CD4-positive, alpha-beta T cell treated with Interleukin-2 at 100 ng/mL for 4 hours (primary cell): ENCODE measurements around the gene GNB1L.

Experiments used
- DNase-seq: peaks from one replicate; pipeline ENCODE4 v3.0.0-alpha.2; 2020; ENCODE audit warnings: low spot score

GNB1L gene, protein sequence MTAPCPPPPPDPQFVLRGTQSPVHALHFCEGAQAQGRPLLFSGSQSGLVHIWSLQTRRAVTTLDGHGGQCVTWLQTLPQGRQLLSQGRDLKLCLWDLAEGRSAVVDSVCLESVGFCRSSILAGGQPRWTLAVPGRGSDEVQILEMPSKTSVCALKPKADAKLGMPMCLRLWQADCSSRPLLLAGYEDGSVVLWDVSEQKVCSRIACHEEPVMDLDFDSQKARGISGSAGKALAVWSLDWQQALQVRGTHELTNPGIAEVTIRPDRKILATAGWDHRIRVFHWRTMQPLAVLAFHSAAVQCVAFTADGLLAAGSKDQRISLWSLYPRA

DNA sequence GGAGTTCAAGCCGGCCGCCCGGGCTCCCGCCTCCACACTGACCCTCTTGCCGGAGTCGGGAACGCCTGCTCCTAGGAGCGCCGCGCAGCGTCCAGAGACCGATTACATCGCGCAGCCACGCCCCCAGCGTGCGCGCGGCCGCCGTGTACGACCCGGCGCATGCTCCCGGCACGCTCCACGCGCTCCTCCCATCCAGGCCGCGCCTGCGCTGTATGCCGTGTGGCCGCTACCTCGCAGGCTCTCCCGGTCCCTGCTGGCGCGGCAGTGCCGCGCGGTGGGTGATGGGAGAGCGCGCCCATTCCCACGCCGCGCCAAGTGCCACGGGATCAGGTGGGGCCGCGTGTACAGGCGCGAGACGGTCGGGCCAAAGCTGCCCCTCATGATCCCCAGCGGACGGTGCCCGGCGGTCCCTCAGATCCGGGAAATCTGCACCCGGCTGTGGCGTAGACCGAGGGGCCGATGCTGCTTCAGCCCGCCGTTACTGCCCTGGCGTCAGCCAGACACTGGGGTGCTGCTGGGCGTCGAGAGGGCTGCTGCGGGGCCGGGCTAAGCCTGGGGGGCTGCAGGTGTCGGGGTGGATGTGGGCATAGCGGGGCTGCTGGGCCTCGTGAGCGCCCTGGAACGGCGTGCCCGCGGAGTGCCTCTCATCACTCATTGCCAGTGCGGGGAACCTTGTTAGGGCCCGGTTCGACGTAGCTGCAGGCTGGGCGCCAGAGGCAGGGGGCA is at the start of gene GNB1L, which contains the start of gene RTL10:
TSS of gene GNB1L (minus strand) at position 97 of the 726 bp plus-strand sequence. CDS start 33,519 bp downstream, outside the sequence.
TSS of gene RTL10 (minus strand) at position 97 of the 726 bp plus-strand sequence. CDS start 2,613 bp downstream, outside the sequence.
- DNase-seq = peak; percentile 95

- DNase-seq = no peak
Measured at GRCh38 chr22:19904174-19904856, 49.6 kb upstream of the GNB1L start.

DNA sequence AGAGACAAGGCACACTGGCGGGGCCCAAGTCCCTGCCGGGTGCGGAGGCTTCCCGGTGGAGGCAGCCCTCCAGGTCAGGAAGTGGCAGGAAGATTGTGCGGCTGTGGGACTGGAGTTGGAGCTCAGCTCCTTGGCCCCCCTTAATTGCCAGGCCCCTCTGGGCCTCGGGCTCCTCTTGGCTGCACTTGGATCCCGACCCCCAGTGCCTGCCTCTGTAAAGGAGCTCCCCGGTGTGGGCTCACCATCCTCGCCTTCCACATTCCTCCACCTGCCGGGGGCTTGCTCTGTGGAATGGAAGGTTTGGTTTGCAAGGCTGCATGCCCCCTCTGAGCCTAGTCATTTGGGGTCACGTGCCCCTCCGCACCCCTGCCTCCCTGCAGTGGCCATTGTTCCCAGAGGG is 48.8 kb upstream of the GNB1L start:
- DNase-seq = no peak

DNA sequence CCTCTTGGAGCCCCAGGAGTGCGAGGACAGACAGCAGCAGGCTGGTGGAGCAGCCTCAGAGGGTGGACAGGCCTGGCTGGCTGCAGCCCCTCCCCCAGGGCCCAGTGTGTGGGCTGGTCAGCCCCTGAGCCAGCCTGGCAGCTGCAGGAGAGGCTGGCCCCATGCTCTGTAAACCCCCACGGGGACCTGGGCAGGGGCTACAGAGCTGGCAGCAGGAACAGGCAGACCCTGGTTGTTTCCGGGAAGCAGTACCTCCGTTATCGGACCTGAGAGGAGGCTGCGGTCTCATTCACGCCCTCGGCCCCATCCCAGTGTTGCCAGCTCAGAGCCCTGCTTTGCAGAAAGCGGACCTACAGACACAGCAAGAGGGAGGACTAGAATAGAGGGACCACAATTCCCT is 48.4 kb upstream of the GNB1L start:
- DNase-seq = no peak

- no peak for DNase-seq
Measured at GRCh38 chr22:19902245-19902715, 47.6 kb upstream of the GNB1L start.

DNA sequence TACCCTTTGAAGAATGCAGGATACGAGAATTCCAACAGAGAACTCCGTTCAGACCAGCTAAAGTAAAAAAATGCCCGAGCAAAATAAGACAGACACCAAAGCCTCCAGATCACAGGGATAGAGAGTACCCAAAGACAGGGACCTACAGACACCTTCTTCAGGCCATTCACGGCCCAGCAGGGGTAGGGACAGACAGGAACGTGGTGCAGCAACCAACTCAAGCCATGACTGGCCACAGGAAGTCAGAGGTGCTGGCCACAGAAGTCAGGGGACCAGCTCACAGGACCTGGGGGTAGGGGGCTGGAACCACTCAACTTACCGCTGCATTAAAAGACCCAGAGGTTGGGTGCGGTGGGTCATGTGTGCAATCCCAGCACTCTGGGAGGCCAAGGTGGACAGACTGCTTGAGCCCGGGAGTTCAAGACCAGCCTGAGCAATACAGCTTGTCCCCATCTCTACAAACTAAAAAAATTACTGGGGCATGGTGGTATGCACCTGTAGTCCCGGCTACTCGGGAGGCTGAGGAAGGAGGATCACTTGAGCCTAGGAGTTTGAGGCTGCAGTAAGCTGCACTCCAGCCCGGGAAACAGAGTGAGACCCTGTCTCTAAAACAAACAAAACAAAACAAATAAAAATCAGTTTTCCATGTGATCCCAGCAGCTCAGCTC is 47.0 kb upstream of the GNB1L start:
- DNase-seq = no peak

GRCh38 chr22:19900707-19901436 is 46.2 kb upstream of the GNB1L start:
- DNase-seq = no peak

GRCh38 chr22:19898831-19899567 is 44.3 kb upstream of the GNB1L start:
- DNase-seq = no peak

- DNase-seq = no peak
Measured at GRCh38 chr22:19898145-19898544, 43.5 kb upstream of the GNB1L start.

DNA sequence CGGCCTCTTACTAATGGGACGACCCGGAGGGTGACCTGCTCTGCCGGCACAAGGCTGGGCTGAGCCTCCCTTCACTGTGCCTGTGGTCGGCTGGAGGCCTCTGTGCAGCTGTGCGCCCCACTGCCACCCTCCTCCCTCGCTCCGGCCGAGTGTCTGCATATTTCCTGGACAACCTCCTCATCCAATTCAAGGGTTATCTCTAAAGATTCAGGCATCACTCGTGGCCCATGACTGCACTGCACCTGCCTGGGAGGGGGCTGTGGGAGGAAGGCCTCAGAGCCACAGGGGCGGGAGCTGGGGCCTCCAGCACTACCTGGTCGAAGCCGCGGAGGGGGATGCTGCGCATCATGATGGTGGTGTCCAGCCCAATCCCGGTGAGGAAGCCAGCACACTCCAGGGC is 43.1 kb upstream of the GNB1L start:
- no peak for DNase-seq

DNA sequence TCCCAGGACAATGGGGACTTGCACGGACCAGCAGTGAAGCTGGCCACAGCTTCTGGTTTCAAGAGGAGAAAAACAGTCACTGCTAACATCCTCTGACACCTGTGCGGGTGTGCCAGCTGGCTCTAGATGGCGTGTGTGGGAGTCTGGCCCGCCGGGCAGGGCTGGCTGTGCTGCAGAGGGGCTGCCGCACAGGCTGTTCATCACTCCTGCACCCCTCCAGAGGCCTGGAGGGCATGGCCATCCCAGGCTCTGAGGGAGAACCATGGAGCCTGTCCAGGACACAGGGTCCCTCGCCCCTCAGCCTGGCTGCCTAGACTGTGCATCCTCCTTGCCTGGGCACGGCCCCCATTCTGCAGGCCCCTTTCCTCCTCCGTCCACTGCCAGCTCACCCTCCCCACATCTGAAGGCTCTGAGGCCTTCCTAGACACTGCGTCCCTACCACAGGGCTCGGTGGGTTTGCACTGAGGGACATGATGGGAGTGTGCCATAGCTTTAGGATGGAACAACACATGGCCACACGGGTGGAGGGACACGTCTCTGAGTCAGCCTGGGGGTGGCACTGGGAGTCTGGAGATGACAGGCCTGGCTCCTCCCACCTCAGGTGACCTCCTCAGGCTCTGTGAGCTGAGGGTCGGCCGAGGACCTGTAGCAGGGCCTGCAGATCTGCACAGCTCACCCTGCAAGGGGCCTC is 42.1 kb upstream of the GNB1L start:
- DNase-seq = no peak

DNA sequence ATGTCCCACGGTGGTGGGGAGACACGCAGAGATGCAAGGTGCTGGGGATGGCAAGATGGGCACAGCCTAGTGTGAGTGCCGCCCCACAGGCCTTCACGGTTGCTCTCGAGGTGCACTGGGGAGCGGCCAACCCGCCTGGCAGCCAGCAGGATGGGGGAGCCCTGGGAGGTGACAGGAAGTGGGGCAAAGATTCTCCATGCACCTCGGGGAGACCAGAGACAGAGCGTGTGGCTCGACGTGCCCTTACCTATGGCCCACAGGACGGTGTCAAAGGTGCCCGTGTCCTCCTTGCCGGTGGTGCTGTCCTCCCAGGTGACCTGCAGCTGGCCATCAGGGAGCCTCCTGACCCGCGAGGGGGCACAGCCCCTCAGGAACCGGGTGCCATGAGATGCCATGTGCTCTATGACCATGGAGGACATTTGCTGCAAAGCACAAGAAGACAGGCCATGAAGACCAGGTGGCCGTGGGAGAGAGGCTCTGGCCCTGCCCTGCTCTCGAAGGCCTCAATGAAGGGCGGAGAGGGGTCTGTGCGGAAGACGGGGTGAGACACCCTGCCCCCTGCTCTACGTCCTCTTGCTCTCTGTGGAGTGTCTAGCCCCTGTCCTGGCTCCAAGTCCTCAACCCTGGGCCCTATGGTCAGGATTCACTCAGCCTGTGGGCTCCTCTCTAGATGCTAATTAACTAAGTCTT is 40.6 kb upstream of the GNB1L start:
- DNase-seq = no peak

GRCh38 chr22:19893363-19893762 is 38.7 kb upstream of the GNB1L start:
- DNase-seq = no peak

DNA sequence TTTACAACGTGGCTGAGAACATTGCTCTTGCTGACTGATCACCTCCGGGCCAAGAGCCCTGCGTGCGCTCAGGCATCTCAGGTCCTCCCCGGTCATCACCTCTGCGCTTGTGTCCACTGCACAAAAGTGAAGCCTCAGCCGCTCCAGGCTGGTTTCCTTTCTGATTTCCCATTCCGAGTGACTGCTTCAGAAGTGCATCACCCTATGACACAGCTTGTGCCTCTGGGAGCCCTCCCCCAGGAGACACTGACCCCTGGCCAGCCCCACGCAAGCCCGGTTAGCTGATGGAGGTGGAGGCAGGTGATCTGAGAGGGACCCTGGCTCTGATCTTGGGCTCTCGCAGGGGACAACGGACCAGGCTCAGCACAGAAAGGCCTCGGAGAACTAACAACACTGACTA is 38.3 kb upstream of the GNB1L start:
- DNase-seq = no peak

GRCh38 chr22:19892257-19892879 is 37.7 kb upstream of the GNB1L start:
- DNase-seq = peak; percentile 58

- peak; percentile 91 for DNase-seq
Measured at GRCh38 chr22:19891317-19892256, 36.9 kb upstream of the GNB1L start.

GRCh38 chr22:19890502-19891316 is 36.0 kb upstream of the GNB1L start:
- no peak for DNase-seq
